Umbilical cord (tissue), 2 donors: Measurements from ENCODE around the gene CXCL17. TPM values are rescaled to one million over a fixed set of nuclear protein-coding genes. Genes with fewer than 3 reads are reported as not detected.
A peak's percentile ranks its signal among the peaks of the same experiment; 100 is the strongest.

ENCODE experiments used
- DNase-seq: peaks from one replicate; pipeline ENCODE4 v3.0.0-alpha.2; 2015; ENCODE audit warnings: low spot score
- total RNA-seq: library from RNA; depleted of rRNA; stranded (reverse); fragments of >200 nt; gene quantifications from one replicate; pipeline ENCODE4 v1.2.3, GENCODE V29; 2014; ENCODE audit warnings: low replicate concordance; ENCODE audit not compliant: insufficient read depth

CXCL17 gene
- total RNA-seq, 1 donor from 2014 or later: not detected

- no peak for DNase-seq
These were observed 18.0 kb downstream of the CXCL17 start for GRCh38 chr19:42424712-42425131.

DNA sequence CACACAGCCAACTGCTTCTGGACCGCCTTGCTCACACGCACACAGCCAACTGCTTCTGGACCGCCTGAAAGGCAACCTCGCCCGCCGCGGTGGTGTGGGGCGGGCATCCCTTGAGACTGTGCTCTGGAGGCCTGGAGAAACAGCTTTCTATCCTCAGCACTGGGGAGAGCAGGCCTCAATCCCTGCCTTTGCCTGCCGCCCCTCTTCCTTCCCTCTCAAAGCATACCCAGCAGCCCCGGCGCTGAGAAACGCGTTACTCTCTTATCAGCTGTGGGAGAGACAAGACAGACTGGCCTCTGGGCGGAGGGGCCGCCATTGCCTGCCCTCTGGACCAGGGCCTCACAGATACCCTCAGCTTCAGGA, 18.4 kb downstream of the CXCL17 start:
- peak; percentile 73 for DNase-seq

DNA sequence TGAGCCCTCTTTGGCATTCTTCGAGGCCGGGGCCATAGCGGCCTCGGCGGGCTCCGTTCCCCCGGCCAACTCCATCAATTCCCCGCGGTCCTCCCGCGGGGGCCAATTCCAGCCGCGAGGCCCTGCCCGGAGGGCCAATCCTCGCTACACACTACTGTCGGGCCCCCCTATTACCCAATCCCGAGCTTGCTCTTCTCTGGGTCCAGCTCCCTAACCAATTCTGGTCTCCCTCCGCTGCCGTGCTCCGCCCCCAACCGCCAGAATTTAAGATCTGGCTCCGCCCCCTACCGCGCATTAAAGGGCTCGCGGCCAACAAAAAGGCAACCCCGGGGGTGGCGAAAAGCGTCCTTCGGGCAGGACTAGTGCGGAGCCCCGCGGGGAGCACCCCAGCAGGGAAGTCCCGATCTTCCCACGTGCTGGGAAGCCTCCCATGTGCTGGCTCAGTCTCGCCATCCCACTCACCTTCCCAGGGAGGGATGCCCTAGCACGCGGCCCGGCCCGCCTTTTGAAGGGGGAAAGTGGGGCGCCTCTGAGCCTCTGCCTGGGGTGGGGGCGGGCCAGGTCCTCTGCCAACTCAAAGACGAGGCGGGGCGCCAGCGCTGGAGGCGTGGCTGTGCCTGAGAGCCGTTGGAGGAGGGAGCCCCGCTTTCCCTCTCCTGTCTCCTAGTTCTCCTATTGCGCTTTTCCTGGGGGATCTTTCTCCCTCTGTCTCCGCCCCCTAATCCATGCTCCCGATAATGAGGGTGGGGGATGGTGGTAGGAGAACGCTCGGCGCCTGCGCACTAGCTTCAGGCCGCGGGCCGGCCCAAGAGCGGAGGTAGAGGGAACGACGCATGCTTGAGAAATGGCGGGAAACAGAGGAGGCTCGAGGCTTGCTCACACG, 19.0 kb downstream of the CXCL17 start:
- peak; percentile 97 for DNase-seq

DNA sequence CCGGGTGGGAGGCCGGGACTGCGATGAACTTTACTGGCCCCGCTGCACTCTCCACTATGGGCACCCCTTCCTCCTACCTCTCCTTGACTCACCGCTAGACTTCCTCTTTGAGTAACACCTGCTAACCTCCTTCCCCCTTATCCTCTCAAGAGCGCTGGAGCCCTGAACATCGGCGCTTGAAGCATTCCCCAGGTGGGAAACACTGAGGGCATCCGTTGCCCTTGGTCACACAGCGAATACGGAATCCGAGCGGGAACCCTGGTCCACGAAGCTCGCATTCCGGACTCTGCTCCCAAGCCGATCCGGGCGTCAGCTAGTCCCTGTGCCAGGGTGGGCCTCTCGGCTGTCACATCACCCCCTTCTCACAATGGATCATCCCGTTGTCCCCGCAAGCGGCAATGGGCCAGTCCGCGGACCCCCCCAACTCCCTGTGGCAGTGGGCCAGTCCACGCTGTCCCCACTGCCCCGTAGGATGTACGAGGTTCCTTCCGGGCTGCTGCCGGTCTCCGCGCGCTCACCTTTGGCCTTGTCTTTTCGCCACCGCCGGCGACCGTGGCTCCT, 19.8 kb downstream of the CXCL17 start:
- DNase-seq: no peak

DNA sequence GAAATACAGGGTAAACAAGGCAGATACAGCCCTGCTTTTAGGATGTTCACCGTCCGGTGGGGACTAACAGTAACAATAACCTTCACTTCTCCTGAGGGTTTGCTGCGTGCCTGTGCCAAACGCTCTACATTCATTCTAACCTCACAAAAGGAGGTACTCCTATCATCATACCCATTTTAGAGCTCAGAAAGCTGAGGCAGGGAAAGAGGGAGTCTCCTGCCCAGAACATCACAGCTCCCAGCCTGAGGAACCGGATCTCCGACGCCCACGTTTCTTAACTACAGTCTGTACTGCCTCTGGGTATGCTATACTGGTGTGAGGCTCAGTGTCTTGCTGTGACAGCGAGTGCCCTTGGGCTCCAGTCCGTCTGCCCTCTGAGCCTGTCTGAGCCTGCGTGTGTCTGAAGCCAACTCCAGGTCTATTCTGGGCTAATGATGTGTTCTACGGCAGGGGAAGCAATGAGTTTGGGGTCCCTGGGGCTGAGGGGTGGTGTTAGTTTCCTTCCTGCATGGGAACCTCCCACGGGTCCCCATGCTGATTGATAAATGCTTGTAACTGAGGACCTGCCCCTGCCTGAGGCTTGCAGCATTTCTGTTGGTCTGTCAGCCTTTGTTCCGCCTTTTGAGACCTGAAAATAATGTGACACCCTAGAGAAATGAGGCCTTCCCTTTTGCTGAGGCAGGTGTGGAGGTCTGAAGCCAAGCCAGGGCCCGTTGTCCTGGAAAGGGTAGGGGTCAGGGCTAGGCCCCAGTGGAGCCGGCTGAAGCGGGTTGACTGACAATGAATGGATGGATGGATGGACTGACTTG, 20.4 kb downstream of the CXCL17 start:
- DNase-seq: no peak

DNA sequence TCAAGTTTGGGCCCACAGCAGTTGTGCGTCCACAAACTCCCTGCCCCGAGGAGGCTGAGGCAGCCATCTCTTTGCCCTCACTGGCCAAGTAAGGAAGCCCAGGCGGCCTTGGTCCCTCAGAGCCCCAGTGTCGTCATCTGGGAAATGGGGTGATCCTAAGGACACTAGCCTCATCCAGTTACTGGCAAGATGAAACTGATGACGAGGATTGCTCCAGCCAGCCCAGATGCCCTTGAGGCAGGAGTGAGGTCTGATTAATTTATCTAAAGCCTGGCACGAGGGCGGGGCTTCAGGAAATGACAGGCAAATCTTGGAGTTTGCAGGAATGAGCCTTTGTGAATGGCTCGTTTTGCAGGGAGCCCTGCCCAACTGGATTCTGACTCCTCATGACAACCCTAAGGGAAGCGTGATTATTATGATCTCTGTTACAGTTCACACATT, 21.1 kb downstream of the CXCL17 start:
- no peak for DNase-seq

GRCh38 chr19:42421101-42421500, 21.6 kb downstream of the CXCL17 start:
- DNase-seq: no peak

GRCh38 chr19:42420055-42420544, 22.6 kb downstream of the CXCL17 start:
- no peak for DNase-seq

DNA sequence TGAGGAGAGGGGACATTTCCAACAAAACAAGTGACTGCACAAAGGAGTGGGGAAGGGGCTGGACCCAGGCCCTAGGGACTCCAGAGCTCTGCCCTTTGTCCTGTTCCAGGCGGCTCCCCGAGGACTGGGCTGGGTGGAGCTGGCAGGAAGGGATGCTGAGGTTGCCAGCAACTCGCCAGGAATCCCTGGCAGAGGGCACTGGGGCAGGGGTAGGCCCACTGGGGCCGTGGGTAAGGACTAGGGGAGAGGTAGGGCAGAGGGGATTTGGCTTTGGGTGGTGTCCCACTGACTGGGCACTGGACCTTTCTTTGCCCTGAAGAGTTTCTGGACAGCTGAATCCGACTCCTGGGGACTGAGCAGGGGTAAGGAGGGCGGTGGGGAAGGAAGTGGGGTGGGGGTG, 23.4 kb downstream of the CXCL17 start:
- DNase-seq: no peak

- no peak for DNase-seq
These were observed 30.1 kb downstream of the CXCL17 start for GRCh38 chr19:42412661-42413076.

DNA sequence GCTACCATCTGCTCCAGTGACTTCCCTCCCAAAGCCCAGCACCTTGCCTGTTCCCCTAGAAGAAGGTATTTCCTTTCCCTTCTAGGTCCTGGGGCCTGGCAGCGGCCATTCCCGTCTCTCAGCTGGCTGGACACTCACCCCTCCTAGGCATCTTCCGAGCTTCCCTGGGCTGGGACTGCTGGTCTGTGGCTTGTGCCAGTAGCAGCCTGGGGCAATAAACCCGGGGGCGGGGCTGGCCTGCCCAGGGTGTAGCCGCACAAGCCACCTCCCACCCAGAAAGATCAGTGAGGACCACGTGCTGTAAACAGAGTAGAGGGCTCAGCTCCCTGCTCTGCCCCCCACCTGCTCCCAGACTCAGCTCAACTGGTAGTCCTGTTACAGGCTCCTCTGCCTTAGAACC, 30.5 kb downstream of the CXCL17 start:
- no peak for DNase-seq

DNA sequence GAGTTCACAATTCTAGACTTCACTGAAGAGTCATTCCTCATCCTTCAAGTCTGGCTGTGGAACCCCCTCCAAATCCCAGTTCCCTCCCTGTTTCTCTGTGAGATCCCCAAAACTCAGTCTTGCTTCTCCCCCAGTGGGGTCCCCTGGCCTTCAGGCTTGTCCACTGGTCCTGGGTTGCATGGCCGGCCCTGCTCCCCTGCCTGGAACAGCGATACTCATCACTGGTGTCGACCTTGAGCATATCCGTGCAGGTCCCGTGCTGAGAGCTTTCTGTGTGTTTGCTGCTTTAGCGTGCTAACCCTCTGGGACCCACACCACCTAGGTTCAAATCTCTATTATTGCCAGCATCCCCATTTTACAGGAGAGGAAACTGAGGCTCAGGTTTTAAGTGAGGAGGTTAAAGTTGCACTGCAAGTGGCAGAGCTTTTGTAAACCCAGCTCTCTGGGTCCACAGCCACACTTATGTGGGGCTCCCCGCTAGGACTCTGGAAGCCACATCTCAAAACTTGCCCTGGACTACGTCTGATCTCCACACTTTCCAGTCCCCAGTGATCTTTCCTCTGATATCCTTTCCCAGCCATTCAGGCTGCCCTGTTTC, 31.1 kb downstream of the CXCL17 start:
- no peak for DNase-seq

DNA sequence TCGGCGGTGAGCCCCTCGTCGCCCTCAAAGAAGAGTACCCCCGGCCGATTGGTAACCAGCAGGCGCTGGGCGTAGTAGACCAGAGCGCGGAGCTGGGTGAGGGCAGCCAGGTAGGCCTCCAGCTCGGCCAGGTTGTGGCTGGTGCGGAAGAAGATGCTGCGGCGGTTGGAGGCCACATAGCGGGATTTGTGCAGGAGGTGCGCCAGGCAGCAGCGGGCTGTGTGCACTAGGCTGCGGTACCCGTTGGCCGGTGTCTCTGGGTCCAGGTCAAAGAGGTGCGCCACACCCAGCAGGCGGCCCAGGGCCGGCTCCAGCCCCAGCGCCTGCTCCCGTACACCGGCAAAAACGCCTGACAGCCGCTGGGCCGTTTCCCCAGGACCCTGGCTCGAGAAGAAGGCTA, 32.4 kb downstream of the CXCL17 start:
- no peak for DNase-seq

DNA sequence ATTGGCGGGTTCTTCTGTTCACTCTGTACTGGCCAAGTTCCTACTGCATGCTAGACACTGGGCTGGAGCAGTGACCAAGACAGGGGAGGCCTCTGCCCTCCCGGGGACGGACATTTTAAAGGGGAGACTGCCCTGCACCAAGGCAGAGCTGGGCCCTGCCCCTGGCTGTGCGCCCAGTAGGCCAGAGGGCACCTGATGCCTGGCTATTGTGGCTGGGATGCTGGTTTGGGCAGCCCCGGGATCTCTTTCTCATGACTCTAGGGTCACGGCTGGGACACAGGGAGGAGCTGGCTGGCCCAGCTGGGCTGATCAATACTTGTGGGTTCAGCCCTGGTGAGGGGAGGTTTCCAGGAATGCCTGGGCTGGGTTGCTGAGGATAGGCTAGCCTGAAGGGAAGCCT, 33.3 kb downstream of the CXCL17 start:
- DNase-seq: no peak

GRCh38 chr19:42407816-42408175, 35.0 kb downstream of the CXCL17 start:
- DNase-seq: no peak

DNA sequence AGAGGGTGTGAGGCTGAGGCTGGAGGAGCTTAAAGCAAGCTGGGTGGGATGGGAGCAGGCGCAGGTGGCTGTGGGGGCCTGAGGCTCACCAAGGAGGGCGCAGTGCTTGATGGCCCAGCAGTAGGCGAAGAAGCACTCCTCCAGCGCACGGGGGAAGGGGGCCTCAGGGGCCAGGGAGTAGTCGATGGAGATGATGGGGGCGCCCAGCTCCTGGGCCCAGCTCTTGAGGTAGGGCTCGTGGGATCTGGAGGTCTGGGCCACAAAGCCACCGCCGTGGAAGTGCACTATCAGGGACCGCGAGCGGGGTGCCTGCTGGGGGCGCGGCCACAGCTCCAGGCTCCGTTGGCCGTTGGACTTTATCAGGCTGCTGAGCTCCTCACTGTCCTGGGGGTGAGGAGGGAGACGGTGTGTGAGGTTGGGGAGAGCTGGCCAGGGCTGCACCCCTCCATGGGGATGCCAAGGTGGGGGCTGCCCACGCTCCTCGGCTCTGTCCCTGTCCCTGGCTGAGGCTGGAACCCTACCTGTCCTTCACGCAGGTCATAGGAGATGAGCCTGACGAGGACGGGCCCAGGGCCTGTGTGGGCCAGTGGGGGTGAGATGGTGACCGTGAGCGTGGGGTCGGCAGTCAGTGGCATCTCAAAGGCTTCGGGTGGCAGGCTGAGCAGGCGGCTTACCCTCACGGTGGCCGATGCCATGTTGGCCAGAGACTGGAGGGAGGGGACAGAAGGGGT, 35.5 kb downstream of the CXCL17 start:
- no peak for DNase-seq

GRCh38 chr19:42406111-42406510, 36.6 kb downstream of the CXCL17 start:
- DNase-seq: no peak

DNA sequence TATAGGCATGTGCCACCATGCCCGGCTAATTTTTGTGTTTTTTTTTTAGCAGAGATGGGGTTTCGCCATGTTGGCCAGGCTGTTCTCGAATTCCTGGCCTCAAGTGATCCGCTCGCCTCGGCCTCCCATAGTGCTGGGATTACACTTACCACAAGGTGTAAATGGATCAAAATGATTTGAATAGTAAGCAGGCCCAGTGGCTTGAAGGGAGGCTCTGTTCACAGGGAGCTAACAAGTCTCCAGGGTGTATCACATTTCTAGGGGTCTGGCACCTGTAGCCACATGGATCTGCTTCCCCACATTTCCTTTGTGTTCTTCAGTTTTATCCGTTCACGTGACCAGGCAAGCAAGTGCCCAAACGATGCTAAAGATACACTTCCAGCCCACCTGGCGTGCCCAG, 39.2 kb downstream of the CXCL17 start:
- DNase-seq: no peak

DNA sequence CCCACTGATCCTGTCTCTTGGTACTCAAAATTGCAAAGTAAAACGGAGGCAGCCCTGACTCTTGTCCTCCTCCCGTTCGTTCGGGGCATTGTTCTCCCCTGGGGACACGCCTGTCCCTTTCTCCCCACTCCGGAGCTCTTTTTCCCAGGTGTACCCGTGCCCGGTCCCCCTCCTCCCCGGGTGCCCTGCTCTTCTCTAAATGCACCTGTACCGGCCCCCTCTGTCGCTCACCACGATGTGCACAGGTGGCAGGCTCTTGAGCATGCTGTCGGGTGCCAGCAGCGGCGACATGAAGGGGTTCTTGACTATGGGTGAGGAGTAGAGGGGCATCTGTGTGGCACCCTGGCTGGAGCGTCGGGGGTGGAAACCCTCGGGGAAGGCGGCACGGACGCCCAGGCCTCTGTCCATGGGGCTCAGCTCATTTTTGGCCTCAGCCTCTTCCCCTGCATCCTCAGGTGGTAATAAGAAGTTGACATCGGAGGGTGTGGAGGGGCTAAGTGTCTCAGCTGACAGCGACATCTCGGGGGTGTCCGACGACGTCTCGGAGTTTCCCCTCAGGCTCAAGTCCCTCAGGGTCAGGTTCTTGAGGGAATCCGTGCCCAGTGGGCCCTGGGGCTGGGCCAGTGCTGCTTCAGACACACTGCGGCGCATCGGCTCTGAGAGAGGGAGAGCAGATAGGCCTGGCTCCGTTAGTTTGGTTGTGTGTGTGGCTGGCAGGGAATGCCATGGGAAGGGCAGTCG, 40.2 kb downstream of the CXCL17 start:
- no peak for DNase-seq
